ENCODE measurements around the gene DDX52.

Gene DDX52

GRCh38 chr17:37642681-37643080, 565 bp downstream of the DDX52 start:
- no peak for TF ChIP-seq ZBTB7A (IDR thresholded peaks at IDR 0.05; ENCODE audit: low read depth)
- TF ChIP-seq, protein P1, sequence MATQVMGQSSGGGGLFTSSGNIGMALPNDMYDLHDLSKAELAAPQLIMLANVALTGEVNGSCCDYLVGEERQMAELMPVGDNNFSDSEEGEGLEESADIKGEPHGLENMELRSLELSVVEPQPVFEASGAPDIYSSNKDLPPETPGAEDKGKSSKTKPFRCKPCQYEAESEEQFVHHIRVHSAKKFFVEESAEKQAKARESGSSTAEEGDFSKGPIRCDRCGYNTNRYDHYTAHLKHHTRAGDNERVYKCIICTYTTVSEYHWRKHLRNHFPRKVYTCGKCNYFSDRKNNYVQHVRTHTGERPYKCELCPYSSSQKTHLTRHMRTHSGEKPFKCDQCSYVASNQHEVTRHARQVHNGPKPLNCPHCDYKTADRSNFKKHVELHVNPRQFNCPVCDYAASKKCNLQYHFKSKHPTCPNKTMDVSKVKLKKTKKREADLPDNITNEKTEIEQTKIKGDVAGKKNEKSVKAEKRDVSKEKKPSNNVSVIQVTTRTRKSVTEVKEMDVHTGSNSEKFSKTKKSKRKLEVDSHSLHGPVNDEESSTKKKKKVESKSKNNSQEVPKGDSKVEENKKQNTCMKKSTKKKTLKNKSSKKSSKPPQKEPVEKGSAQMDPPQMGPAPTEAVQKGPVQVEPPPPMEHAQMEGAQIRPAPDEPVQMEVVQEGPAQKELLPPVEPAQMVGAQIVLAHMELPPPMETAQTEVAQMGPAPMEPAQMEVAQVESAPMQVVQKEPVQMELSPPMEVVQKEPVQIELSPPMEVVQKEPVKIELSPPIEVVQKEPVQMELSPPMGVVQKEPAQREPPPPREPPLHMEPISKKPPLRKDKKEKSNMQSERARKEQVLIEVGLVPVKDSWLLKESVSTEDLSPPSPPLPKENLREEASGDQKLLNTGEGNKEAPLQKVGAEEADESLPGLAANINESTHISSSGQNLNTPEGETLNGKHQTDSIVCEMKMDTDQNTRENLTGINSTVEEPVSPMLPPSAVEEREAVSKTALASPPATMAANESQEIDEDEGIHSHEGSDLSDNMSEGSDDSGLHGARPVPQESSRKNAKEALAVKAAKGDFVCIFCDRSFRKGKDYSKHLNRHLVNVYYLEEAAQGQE (IDR thresholded peaks at IDR 0.05; ENCODE audit: low read depth) = no peak
- no peak for TF ChIP-seq CEBPB (IDR thresholded peaks at IDR 0.05)
- no peak for TF ChIP-seq YY1 (IDR thresholded peaks at IDR 0.05; ENCODE audit: low read depth)
- no peak for TF ChIP-seq TEAD4 (IDR thresholded peaks at IDR 0.05)
- TF ChIP-seq TCF12 (IDR thresholded peaks at IDR 0.05; ENCODE audit: low read depth) = no peak
- no peak for TF ChIP-seq NFIC (IDR thresholded peaks at IDR 0.05)

DNA sequence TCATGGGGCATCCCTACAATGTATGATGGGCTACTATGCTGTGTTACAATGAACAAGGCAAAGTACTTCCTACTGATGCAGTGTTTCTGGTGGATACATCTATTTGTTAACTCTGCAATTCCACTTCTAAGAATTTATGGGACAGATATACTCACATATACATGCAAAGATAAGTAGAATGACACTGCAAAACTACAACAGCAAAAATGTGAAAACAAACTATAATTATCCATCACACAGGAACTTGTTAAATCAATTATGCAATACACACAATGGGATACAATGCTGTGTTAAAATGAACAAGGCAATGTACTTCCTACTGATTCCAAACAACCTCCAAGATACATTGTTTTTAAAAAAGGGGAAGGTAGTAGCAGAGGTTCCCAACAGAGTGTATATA, 3.2 kb downstream of the DDX52 start:
- TF ChIP-seq TAF1 (IDR thresholded peaks at IDR 0.05; ENCODE audit: low read depth) (no peak), TEAD4 (IDR thresholded peaks at IDR 0.05) (no peak), FOXM1 (IDR thresholded peaks at IDR 0.05; ENCODE audit: borderline replicate concordance, low read depth) (no peak), RAD21 (IDR thresholded peaks at IDR 0.05; ENCODE audit: low read depth) (no peak), NFIC (IDR thresholded peaks at IDR 0.05) (no peak), EP300 (IDR thresholded peaks at IDR 0.05; ENCODE audit: borderline replicate concordance) (no peak)
- TF ChIP-seq, protein P2, sequence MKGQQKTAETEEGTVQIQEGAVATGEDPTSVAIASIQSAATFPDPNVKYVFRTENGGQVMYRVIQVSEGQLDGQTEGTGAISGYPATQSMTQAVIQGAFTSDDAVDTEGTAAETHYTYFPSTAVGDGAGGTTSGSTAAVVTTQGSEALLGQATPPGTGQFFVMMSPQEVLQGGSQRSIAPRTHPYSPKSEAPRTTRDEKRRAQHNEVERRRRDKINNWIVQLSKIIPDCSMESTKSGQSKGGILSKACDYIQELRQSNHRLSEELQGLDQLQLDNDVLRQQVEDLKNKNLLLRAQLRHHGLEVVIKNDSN (IDR thresholded peaks at IDR 0.05) = no peak

DNA sequence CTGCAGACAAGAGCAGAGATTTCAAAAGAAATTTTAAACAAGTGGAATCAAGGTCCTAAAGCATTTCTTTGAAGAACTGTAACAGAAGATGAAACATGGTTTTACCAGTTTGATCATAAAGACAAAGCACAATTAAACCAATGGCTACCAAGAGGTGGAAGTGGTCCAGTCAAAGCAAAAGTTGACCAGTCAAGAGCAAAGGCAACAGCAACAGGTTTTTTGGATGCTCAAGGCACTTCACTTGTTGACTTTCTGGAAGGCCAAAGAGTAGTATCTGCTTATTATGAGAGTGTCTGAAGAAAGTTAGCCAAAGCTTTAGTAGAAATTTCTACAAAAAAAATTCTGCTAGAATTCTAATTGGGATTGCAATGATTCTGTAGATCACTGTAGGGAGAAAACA, 5.3 kb downstream of the DDX52 start:
- TF ChIP-seq ZBTB7A (IDR thresholded peaks at IDR 0.05; ENCODE audit: low read depth) (no peak), CREB1 (IDR thresholded peaks at IDR 0.05; ENCODE audit: low read depth) (no peak), TEAD4 (IDR thresholded peaks at IDR 0.05) (no peak), FOXM1 (IDR thresholded peaks at IDR 0.05; ENCODE audit: borderline replicate concordance, low read depth) (no peak), TCF12 (IDR thresholded peaks at IDR 0.05; ENCODE audit: low read depth) (no peak), RAD21 (IDR thresholded peaks at IDR 0.05; ENCODE audit: low read depth) (no peak), NFIC (IDR thresholded peaks at IDR 0.05) (no peak), EP300 (IDR thresholded peaks at IDR 0.05; ENCODE audit: borderline replicate concordance) (no peak), EGR1 (IDR thresholded peaks at IDR 0.05) (no peak), TAF1 (IDR thresholded peaks at IDR 0.05; ENCODE audit: low read depth) (no peak), YY1 (IDR thresholded peaks at IDR 0.05; ENCODE audit: low read depth) (no peak), CEBPB (IDR thresholded peaks at IDR 0.05) (no peak)
- TF ChIP-seq, protein P2 (IDR thresholded peaks at IDR 0.05) = no peak
- TF ChIP-seq, protein P1 (IDR thresholded peaks at IDR 0.05; ENCODE audit: low read depth) = no peak
- TF ChIP-seq, protein P3, sequence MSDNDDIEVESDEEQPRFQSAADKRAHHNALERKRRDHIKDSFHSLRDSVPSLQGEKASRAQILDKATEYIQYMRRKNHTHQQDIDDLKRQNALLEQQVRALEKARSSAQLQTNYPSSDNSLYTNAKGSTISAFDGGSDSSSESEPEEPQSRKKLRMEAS (IDR thresholded peaks at IDR 0.05) = no peak

DNA sequence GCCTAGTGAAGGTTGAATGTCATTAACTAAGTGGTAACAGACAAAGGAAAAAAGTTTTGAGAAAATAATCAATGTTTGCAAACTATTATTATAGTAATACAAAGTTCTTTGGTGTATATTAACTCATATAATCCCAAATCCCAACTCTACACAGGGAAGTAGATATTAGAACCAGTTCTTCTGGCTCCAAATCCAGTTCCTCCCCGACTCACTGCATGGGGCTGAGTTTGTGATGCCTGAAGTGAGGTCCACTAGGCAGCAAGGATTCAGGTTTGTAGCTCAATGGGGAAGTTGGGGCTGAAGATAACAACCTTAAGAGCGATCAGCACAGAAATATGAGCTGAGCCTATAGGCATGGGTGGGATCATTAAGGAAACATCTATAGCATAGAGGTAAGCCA, 28.4 kb downstream of the DDX52 start:
- TF ChIP-seq, protein P3 (IDR thresholded peaks at IDR 0.05) = no peak
- no peak for TF ChIP-seq TCF12 (IDR thresholded peaks at IDR 0.05; ENCODE audit: low read depth)
- TF ChIP-seq EGR1 (IDR thresholded peaks at IDR 0.05) = no peak

DNA sequence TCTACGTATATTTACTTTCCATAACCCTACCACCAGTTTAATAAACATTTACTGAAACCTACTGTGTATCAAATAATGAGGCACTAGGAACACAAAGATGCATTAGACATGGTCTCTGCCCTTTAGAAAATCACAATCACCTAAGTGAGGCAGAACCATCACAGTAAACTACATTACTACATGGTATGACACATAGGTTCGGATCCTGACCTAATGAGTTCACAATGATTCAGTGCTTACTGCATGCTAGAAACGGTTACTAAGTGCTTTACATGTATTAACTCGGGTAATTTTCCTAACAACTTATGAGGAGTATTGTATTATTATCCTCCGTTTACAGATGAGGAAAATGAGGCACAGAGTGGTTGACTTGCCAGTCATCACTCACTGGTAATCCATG, 28.9 kb downstream of the DDX52 start:
- TF ChIP-seq EP300 (IDR thresholded peaks at IDR 0.05; ENCODE audit: borderline replicate concordance) = no peak
- TF ChIP-seq, protein P3 (IDR thresholded peaks at IDR 0.05) = no peak
- TF ChIP-seq EGR1 (IDR thresholded peaks at IDR 0.05) = no peak
- TF ChIP-seq RAD21 (IDR thresholded peaks at IDR 0.05; ENCODE audit: low read depth) = no peak
- TF ChIP-seq, protein P2 (IDR thresholded peaks at IDR 0.05) = no peak
- no peak for TF ChIP-seq FOXM1 (IDR thresholded peaks at IDR 0.05; ENCODE audit: borderline replicate concordance, low read depth)
- no peak for TF ChIP-seq TEAD4 (IDR thresholded peaks at IDR 0.05)
- TF ChIP-seq TCF12 (IDR thresholded peaks at IDR 0.05; ENCODE audit: low read depth) = no peak
- TF ChIP-seq TAF1 (IDR thresholded peaks at IDR 0.05; ENCODE audit: low read depth) = no peak
- TF ChIP-seq CEBPB (IDR thresholded peaks at IDR 0.05) = no peak
- TF ChIP-seq, protein P1 (IDR thresholded peaks at IDR 0.05; ENCODE audit: low read depth) = no peak
- no peak for TF ChIP-seq YY1 (IDR thresholded peaks at IDR 0.05; ENCODE audit: low read depth)
- no peak for TF ChIP-seq NFIC (IDR thresholded peaks at IDR 0.05)
- TF ChIP-seq ZBTB7A (IDR thresholded peaks at IDR 0.05; ENCODE audit: low read depth) = no peak
- TF ChIP-seq CREB1 (IDR thresholded peaks at IDR 0.05; ENCODE audit: low read depth) = no peak

Measured in Ishikawa (cell line).